ENCODE data around the gene CD86.

Gene CD86

GRCh38 chr3:122169911-122170310 is 114.7 kb downstream of the CD86 start:
- DNase-seq, result no peak
